Prostate gland (tissue), 2 donors: ENCODE measurements around the gene ANKRD35.

ENCODE experiments used
- POLR2A ChIP-seq: fragments of 450-650 bp; IDR thresholded peaks from one replicate; pipeline ENCODE4 v1.6.1; 2016; ENCODE audit warnings: antibody characterized with exemption, mild to moderate bottlenecking
- TF ChIP-seq, protein P1 (sequence below), 4 experiments: fragments of 200-600 bp in 2 of 4; fragments of 450-650 bp in 2 of 4; sonication (generic) in 2 of 4; IDR thresholded peaks; 1 replicate in 3 of 4; 2 replicates in 1 of 4; pipeline ENCODE4 v1.5.1; 2016 to 2019; ENCODE audit warnings: antibody characterized with exemption in 4 of 4, mild to moderate bottlenecking in 2 of 4, moderate library complexity in 2 of 4

DNA sequence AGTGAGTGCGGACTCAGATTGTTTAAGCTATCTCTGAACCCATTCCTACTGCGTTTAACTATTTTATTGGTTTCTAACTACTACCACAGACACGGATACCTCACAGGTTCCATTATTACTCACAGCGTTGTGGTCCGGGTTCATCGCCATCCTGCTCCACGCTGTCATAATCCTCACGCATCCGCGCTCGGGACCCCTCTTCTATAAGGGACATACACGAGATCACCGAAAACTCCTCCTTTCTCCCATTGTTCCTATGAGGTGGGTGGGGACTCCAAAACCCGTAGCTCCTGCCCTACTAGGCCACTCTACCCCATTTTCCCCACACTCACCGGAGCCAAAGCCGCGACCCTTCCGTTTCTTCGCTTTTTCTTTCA, 41.0 kb upstream of the ANKRD35 start:
- TF ChIP-seq, protein P1, sequence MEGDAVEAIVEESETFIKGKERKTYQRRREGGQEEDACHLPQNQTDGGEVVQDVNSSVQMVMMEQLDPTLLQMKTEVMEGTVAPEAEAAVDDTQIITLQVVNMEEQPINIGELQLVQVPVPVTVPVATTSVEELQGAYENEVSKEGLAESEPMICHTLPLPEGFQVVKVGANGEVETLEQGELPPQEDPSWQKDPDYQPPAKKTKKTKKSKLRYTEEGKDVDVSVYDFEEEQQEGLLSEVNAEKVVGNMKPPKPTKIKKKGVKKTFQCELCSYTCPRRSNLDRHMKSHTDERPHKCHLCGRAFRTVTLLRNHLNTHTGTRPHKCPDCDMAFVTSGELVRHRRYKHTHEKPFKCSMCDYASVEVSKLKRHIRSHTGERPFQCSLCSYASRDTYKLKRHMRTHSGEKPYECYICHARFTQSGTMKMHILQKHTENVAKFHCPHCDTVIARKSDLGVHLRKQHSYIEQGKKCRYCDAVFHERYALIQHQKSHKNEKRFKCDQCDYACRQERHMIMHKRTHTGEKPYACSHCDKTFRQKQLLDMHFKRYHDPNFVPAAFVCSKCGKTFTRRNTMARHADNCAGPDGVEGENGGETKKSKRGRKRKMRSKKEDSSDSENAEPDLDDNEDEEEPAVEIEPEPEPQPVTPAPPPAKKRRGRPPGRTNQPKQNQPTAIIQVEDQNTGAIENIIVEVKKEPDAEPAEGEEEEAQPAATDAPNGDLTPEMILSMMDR (IDR thresholded peaks at IDR 0.05) = no peak
- TF ChIP-seq POLR2A = no peak
